Skin epidermis (tissue), 12 donors: ENCODE data around the gene EIF4G3.
A peak's percentile ranks its signal among the peaks of the same experiment; 100 is the strongest.

ENCODE experiments used
- H3K27ac ChIP-seq, 21 experiments: fragments of 200-600 bp; sonication (generic) in 11 of 21; one replicate each; pipeline ENCODE4 v1.5.0; 2020; ENCODE audit warnings: mild to moderate bottlenecking in 3 of 21, inconsistent platforms in 2 of 21, moderate library complexity in 2 of 21
- H3K4me3 ChIP-seq, 7 experiments: fragments of 200-600 bp; sonication (generic) in 2 of 7; one replicate each; pipeline ENCODE4 v1.5.0; 2020; ENCODE audit warnings: inconsistent platforms in 2 of 7, mild to moderate bottlenecking in 2 of 7, moderate library complexity in 1 of 7

The EIF4G3 gene

DNA sequence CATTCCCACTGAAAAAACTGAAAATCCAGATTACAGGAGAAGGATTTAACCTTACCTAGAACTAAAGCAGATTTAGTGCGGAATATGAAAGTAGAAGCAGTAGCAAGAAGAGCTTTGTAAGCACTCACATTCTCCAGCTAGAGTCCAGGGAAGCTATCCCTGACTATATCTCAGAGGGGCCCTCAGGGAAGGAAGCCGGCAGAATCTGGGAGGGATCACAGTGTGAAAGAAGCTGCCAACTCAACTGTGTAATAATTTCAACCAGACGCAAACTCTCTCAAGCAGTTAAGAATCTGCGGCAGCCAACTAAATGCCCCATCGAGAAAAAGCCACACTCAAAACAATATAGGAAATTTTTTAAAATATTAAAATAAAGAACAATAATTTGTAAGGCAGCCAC is 163.8 kb downstream of the EIF4G3 start:
- Histone ChIP-seq H3K27ac (no peak overlapping the region), H3K4me3 (no peak overlapping the region)

- no peak overlapping the region for H3K4me3 ChIP-seq
- H3K27ac ChIP-seq: no peak overlapping the region
These were observed 168.8 kb downstream of the EIF4G3 start for GRCh38 chr1:21007876-21008275.

GRCh38 chr1:21005466-21006239 is 171.0 kb downstream of the EIF4G3 start:
- H3K4me3 ChIP-seq: no peak overlapping the region
- H3K27ac ChIP-seq: no peak overlapping the region

GRCh38 chr1:21003281-21004045 is 173.2 kb downstream of the EIF4G3 start:
- Histone ChIP-seq H3K4me3 (no peak overlapping the region), H3K27ac (no peak overlapping the region)

DNA sequence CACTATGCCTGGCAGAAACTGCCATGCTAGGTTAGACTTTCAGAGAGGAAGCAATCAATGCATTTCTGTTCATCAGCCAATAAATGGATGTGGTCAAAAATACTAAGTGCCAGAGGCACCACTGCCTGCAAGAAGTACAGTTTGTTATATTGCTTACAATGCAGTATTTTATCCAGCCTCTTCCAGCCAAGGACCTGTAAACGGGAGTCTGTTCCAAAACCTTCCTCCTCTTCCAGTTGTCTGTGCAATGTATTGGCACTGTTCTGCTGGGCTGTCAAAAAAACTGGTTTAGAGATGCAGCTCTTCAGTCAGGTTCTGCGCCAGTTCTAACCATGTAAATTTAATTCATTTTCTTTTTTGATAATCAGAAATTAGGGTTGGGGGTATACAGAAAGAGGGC is 175.7 kb downstream of the EIF4G3 start:
- no peak overlapping the region for H3K27ac ChIP-seq
- no peak overlapping the region for H3K4me3 ChIP-seq

DNA sequence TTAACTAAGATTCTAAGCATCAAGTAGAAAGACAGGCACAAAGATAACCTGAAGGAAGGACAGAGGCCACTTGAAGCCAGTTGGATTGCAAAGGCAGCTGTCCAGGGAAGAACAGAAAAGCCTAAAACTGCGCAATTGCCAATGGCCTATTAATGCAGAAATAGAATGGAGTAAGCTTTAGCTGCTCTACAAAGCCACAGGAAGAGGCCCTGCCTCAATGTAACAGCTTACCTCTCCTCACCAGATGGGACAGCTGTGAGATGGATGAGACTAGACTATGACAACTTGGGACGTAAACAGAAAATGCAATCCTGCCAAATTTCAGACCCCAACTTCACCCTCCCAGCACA is 176.5 kb downstream of the EIF4G3 start:
- H3K4me3 ChIP-seq: no peak overlapping the region
- no peak overlapping the region for H3K27ac ChIP-seq

DNA sequence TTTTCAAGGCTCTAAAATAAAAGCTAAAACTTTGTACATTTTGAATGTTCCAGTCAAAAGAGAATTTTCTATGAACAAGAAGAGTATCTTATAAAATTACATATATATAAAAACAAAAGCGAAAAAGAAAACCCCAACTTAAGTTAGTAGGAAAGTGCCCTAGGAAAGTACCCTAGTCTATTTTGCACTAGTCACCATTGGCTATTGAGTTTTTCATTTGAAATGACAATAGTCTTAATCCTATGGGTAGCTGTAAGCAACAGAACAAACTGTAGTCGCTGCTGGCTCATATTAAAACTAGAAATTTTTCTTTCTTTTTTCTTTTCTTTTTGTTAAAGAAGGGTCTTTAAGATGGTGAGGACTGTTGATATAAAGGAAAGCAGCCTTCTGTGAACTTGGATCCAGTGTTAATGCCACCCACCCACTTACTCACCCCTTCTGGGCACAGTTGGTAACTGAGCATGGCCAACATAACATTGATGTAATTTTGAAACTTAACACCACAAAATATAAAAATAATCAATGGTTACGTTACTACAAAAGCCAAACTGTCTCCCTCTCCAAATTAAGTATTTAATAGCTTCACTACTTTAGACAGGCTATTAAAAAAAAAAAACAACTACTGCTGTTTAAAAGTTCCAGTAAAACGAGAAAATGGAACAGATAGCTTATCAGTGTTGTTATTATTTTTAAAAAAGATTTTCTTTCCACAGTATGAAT is 177.0 kb downstream of the EIF4G3 start:
- no peak overlapping the region for H3K27ac ChIP-seq

DNA sequence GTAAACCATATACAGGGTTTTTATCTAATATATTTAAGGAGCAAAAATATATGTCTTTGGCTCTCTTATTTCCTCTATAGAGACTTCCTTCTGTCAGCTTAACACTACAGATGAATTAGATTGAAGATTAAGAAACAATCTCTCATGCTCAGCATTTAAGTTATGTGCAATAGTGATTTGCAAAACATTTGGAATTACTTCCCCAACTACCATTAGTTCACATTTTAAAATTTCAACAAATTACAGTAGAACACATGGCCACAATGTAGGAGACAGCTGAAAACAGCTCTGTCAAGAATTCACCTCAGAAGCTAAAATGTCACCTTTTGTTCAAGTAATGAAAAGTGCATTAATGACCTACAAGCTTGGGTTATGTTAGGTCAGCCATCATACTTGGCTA is 177.9 kb downstream of the EIF4G3 start:
- no peak overlapping the region for H3K27ac ChIP-seq
- H3K4me3 ChIP-seq: no peak overlapping the region

More for the DNA sequence above, 177.0 kb downstream of the EIF4G3 start:
- no peak overlapping the region for H3K4me3 ChIP-seq

DNA sequence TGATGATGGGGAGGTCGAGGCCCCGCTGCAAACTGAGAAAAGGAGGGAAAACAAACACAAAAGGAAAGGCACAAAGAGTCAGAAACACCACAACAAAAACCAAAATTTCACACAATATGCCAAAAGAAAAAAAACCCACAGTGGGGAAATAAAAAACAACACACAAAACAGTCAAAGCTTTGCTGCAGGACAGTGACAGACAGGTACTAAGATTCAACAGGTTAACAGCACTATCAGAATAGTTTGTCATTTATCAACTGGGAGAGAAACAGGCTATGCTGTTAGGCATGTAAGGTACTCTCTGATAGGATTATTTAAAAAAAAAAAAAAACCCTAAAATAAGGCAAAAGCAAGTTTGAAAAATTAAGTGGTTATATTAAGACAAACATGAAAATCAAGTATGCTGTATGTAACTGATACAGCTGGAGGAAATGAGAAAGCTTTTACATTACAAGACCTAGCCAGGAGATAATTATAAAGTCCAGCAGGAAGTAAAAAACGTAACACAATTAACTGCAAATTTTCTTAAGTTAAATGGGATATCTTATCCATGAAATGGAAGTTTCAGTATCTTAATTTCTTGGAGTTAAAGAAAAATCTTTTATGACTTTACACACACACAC is 179.0 kb downstream of the EIF4G3 start:
- Histone ChIP-seq H3K27ac (no peak overlapping the region), H3K4me3 (no peak overlapping the region)

DNA sequence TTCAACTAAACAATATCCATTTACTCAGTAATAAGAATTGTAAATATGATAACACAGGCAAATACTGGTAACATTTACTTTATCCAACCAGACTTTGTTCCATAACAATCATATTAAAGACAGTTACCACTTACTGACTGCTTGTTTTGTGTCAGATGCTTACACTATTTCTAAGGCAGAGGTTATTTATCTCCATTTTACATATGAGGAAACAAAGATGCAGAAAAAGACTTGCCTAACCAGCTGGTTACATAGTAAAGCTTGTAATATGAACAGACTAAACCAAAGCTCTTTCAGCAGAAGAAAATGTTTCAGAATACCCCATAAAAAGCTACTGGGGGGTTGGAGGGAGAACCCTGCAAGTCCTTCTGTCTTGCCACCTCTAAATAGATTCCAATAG is 180.1 kb downstream of the EIF4G3 start:
- Histone ChIP-seq H3K4me3 (no peak overlapping the region), H3K27ac (no peak overlapping the region)

GRCh38 chr1:20993716-20994575 is 182.8 kb downstream of the EIF4G3 start:
- H3K4me3 ChIP-seq: no peak overlapping the region
- no peak overlapping the region for H3K27ac ChIP-seq

GRCh38 chr1:20992322-20993056 is 184.2 kb downstream of the EIF4G3 start:
- H3K4me3 ChIP-seq: no peak overlapping the region
- peak overlapping the region in 1 of 21 experiments; percentile 39 for H3K27ac ChIP-seq

- no peak overlapping the region for H3K4me3 ChIP-seq
- no peak overlapping the region for H3K27ac ChIP-seq
These were observed 187.8 kb downstream of the EIF4G3 start for GRCh38 chr1:20988943-20989342.

- no peak overlapping the region for H3K27ac ChIP-seq
- no peak overlapping the region for H3K4me3 ChIP-seq
These were observed 188.6 kb downstream of the EIF4G3 start for GRCh38 chr1:20987831-20988825.

- Histone ChIP-seq H3K27ac (no peak overlapping the region), H3K4me3 (no peak overlapping the region)
These were observed 193.3 kb downstream of the EIF4G3 start for GRCh38 chr1:20983297-20983889.

GRCh38 chr1:20982316-20982715 is 194.4 kb downstream of the EIF4G3 start:
- H3K27ac ChIP-seq: no peak overlapping the region
- H3K4me3 ChIP-seq: no peak overlapping the region

GRCh38 chr1:20981915-20982314 is 194.8 kb downstream of the EIF4G3 start:
- H3K4me3 ChIP-seq: no peak overlapping the region
- H3K27ac ChIP-seq: no peak overlapping the region
